SH-SY5Y (cell line): ENCODE measurements around the gene LDB2.

Experiments
- GATA2 ChIP-seq: IDR thresholded peaks from 2 replicates; pipeline ENCODE4 v1.6.1; 2011; ENCODE audit warnings: mild to moderate bottlenecking, low read depth, low read length
- GATA3 ChIP-seq: IDR thresholded peaks from 2 replicates; pipeline ENCODE4 v1.6.1; 2011; ENCODE audit warnings: low read depth, mild to moderate bottlenecking, low read length, moderate library complexity

- TF ChIP-seq GATA2 (no peak), GATA3 (no peak)
These were observed 271.5 kb downstream of the LDB2 start for GRCh38 chr4:16626945-16627344.
